ENCODE measurements around the gene GPR25. TPM values are rescaled to one million over a fixed set of nuclear protein-coding genes. Genes with fewer than 3 reads are reported as not detected.
A peak's percentile ranks its signal among the peaks of the same experiment; 100 is the strongest.

Gene GPR25
- total RNA-seq, 1 donor from 2014 or later, result not detected

GRCh38 chr1:200903793-200904192 is 31.0 kb downstream of the GPR25 start:
- no peak for DNase-seq (ENCODE audit: extremely low spot score, unreplicated experiment)
- Mint-ChIP-seq H3K36me3 (peaks cover 22% of the 10 kb centered on the region), H3K27ac (no peak overlapping the region), H3K4me1 (ENCODE audit: unreplicated experiment) (peaks cover 4% of the 10 kb centered on the region), H3K27me3 (no peaks in the 10 kb centered on the region), H3K4me3 (no peak overlapping the region), H3K9me3 (no peaks in the 10 kb centered on the region)
- no peak for TF ChIP-seq CTCF (conservative IDR thresholded peaks at IDR 0.05)

- no peak for TF ChIP-seq CTCF (conservative IDR thresholded peaks at IDR 0.05)
- Mint-ChIP-seq H3K36me3 (peaks cover 17% of the 10 kb centered on the region), H3K27ac (no peak overlapping the region), H3K9me3 (no peaks in the 10 kb centered on the region), H3K27me3 (no peaks in the 10 kb centered on the region), H3K4me1 (ENCODE audit: unreplicated experiment) (no peaks in the 10 kb centered on the region), H3K4me3 (no peak overlapping the region)
- DNase-seq (ENCODE audit: extremely low spot score, unreplicated experiment), result no peak
Measured at GRCh38 chr1:200904772-200905171, 32.0 kb downstream of the GPR25 start.

GRCh38 chr1:200905411-200906052 is 32.8 kb downstream of the GPR25 start:
- Mint-ChIP-seq H3K27me3 (no peaks in the 10 kb centered on the region), H3K9me3 (no peaks in the 10 kb centered on the region), H3K4me3 (no peak overlapping the region), H3K4me1 (ENCODE audit: unreplicated experiment) (no peaks in the 10 kb centered on the region), H3K27ac (no peak overlapping the region), H3K36me3 (peaks cover 19% of the 10 kb centered on the region)
- no peak for TF ChIP-seq CTCF (conservative IDR thresholded peaks at IDR 0.05)
- DNase-seq (ENCODE audit: extremely low spot score, unreplicated experiment), result no peak

GRCh38 chr1:200906491-200906890 is 33.7 kb downstream of the GPR25 start:
- H3K27ac Mint-ChIP-seq, result no peak overlapping the region
- H3K4me3 Mint-ChIP-seq, result no peak overlapping the region
- no peak for DNase-seq (ENCODE audit: extremely low spot score, unreplicated experiment)
- H3K27me3 Mint-ChIP-seq, result no peaks in the 10 kb centered on the region
- no peaks in the 10 kb centered on the region for H3K9me3 Mint-ChIP-seq
- no peak for TF ChIP-seq CTCF (conservative IDR thresholded peaks at IDR 0.05)
- H3K4me1 Mint-ChIP-seq (ENCODE audit: unreplicated experiment), result no peaks in the 10 kb centered on the region
- H3K36me3 Mint-ChIP-seq, result peaks cover 16% of the 10 kb centered on the region

GRCh38 chr1:200907611-200908097 is 34.9 kb downstream of the GPR25 start:
- no peak overlapping the region for H3K4me3 Mint-ChIP-seq
- no peaks in the 10 kb centered on the region for H3K27me3 Mint-ChIP-seq
- peak overlapping the region; percentile 54 for H3K27ac Mint-ChIP-seq
- H3K9me3 Mint-ChIP-seq, result no peaks in the 10 kb centered on the region
- no peak for DNase-seq (ENCODE audit: extremely low spot score, unreplicated experiment)
- H3K4me1 Mint-ChIP-seq (ENCODE audit: unreplicated experiment), result no peaks in the 10 kb centered on the region
- no peak for TF ChIP-seq CTCF (conservative IDR thresholded peaks at IDR 0.05)
- peaks cover 10% of the 10 kb centered on the region for H3K36me3 Mint-ChIP-seq

Measured in type B pancreatic cell (in vitro differentiated cells).